Uterus (tissue), 2 donors: Measurements from ENCODE around the gene SRC.

Experiments
- POLR2A ChIP-seq, 2 donors: fragments of 450-650 bp; IDR thresholded peaks; one replicate each; pipeline ENCODE4 v1.6.1; 2016; ENCODE audit warnings: antibody characterized with exemption in 2 of 2, mild to moderate bottlenecking in 1 of 2, moderate library complexity in 1 of 2
- TF ChIP-seq, protein P1 (sequence below), 4 experiments: fragments of 200-600 bp in 2 of 4; fragments of 450-650 bp in 2 of 4; sonication (generic) in 2 of 4; IDR thresholded peaks; one replicate each; pipeline ENCODE4 v1.5.1; 2016 to 2019; ENCODE audit warnings: antibody characterized with exemption in 4 of 4, mild to moderate bottlenecking in 2 of 4, moderate library complexity in 1 of 4

DNA sequence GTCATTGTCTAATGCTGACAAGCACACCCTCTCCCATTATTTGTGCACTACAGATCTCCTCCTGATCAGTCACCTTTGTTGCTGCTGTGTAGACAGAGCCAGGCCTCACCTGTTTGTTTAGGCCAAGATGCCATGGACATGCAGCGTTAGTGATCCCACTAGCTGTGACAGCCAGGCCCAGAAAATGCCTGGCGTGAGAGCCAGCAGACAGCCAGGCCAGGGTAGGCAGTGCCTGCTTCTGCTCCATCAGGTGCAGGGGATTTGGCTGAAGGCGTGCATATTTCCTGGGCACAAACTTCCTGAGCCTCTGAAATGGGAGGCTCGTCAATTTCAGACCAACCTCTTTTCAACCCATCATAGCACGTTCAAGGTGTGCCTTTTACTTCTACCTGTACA, 29.2 kb upstream of the SRC start:
- no peak for TF ChIP-seq POLR2A (IDR thresholded peaks at IDR 0.05)
- TF ChIP-seq, protein P1, sequence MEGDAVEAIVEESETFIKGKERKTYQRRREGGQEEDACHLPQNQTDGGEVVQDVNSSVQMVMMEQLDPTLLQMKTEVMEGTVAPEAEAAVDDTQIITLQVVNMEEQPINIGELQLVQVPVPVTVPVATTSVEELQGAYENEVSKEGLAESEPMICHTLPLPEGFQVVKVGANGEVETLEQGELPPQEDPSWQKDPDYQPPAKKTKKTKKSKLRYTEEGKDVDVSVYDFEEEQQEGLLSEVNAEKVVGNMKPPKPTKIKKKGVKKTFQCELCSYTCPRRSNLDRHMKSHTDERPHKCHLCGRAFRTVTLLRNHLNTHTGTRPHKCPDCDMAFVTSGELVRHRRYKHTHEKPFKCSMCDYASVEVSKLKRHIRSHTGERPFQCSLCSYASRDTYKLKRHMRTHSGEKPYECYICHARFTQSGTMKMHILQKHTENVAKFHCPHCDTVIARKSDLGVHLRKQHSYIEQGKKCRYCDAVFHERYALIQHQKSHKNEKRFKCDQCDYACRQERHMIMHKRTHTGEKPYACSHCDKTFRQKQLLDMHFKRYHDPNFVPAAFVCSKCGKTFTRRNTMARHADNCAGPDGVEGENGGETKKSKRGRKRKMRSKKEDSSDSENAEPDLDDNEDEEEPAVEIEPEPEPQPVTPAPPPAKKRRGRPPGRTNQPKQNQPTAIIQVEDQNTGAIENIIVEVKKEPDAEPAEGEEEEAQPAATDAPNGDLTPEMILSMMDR (IDR thresholded peaks at IDR 0.05), result no peak
